GM19043 (cell line): ENCODE results near the gene RNASET2.

Experiments used
- ATAC-seq: cut with Tn5 transposase; IDR thresholded peaks from one replicate; pipeline ENCODE4 v1.9.1; 2021; ENCODE audit warnings: low read depth; ENCODE audit not compliant: unreplicated experiment

Gene RNASET2

GRCh38 chr6:166970776-166971175, 14.4 kb upstream of the RNASET2 start:
- ATAC-seq = no peak

GRCh38 chr6:166970091-166970490, 13.7 kb upstream of the RNASET2 start:
- ATAC-seq = no peak

GRCh38 chr6:166969390-166970002, 13.1 kb upstream of the RNASET2 start:
- ATAC-seq = no peak

GRCh38 chr6:166966268-166966667, 9.9 kb upstream of the RNASET2 start:
- no peak for ATAC-seq

GRCh38 chr6:166960609-166960978, 4.2 kb upstream of the RNASET2 start:
- no peak for ATAC-seq

- ATAC-seq = no peak
These were observed 3.7 kb upstream of the RNASET2 start for GRCh38 chr6:166959911-166960608.

- no peak for ATAC-seq
These were observed 2.8 kb upstream of the RNASET2 start for GRCh38 chr6:166958926-166959861.

GRCh38 chr6:166957805-166958076, 1.4 kb upstream of the RNASET2 start:
- ATAC-seq = no peak

GRCh38 chr6:166957087-166957804, 896 bp upstream of the RNASET2 start:
- ATAC-seq = peak; percentile 42

- no peak for ATAC-seq
These were observed 396 bp downstream of the RNASET2 start for GRCh38 chr6:166955865-166956443.

GRCh38 chr6:166955121-166955864, 1.1 kb downstream of the RNASET2 start:
- no peak for ATAC-seq

GRCh38 chr6:166954118-166954713, 2.1 kb downstream of the RNASET2 start:
- no peak for ATAC-seq

GRCh38 chr6:166952567-166953486, 3.5 kb downstream of the RNASET2 start:
- no peak for ATAC-seq

GRCh38 chr6:166952121-166952520, 4.2 kb downstream of the RNASET2 start:
- ATAC-seq = no peak

- ATAC-seq = no peak
These were observed 4.7 kb downstream of the RNASET2 start for GRCh38 chr6:166951670-166952060.

- peak; percentile 87 for ATAC-seq
These were observed 5.3 kb downstream of the RNASET2 start for GRCh38 chr6:166950892-166951669.

GRCh38 chr6:166950443-166950821, 5.9 kb downstream of the RNASET2 start:
- ATAC-seq = peak; percentile 38
